ENCODE measurements around the gene EPHA3. TPM values are rescaled to one million over a fixed set of nuclear protein-coding genes. Genes with fewer than 3 reads are reported as not detected.

Gene EPHA3
- total RNA-seq, 1 donor = 10.9 TPM

DNA sequence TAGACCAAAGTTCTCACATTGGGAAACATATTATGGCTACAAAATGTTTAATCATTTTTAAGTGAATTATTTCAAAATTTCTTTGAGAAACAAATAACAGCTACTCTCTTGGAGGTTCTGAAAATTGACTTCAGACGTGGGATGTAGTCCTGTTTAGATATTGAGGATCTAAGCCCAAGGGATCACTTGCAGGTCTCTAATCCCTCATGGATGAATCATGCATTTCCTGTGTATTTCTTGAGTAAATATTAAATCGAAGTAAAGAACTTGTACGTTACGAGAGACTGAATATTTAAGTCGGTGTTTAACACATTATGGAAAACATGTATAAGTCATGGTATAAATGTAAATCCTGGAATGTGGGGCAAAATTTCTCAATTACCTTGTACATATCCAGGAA lies 119.8 kb downstream of the EPHA3 start:
- Histone ChIP-seq H3K27ac (ENCODE audit: low read depth, low read length) (no peak overlapping the region), H4K20me1 (ENCODE audit: insufficient read depth, low read length) (no peaks in the 10 kb centered on the region), H2AFZ (ENCODE audit: low read length) (no peak overlapping the region), H3K4me1 (ENCODE audit: insufficient read depth, low read length) (peaks cover 12% of the 10 kb centered on the region), H3K4me3 (ENCODE audit: insufficient read depth, low read length) (no peak overlapping the region), H3K4me2 (ENCODE audit: insufficient read depth, low read length) (peak overlapping the region; percentile 18), H3K27me3 (ENCODE audit: insufficient read depth, low read length) (no peaks in the 10 kb centered on the region), H3K79me2 (ENCODE audit: insufficient read depth, low read length) (no peaks in the 10 kb centered on the region), H3K9me3 (ENCODE audit: low read depth, low read length) (no peaks in the 10 kb centered on the region), H3K36me3 (ENCODE audit: insufficient read depth, low read length) (no peaks in the 10 kb centered on the region)
- DNase-seq (ENCODE audit: insufficient read length, low spot score, missing footprints) = no peak
- TF ChIP-seq, protein P1, sequence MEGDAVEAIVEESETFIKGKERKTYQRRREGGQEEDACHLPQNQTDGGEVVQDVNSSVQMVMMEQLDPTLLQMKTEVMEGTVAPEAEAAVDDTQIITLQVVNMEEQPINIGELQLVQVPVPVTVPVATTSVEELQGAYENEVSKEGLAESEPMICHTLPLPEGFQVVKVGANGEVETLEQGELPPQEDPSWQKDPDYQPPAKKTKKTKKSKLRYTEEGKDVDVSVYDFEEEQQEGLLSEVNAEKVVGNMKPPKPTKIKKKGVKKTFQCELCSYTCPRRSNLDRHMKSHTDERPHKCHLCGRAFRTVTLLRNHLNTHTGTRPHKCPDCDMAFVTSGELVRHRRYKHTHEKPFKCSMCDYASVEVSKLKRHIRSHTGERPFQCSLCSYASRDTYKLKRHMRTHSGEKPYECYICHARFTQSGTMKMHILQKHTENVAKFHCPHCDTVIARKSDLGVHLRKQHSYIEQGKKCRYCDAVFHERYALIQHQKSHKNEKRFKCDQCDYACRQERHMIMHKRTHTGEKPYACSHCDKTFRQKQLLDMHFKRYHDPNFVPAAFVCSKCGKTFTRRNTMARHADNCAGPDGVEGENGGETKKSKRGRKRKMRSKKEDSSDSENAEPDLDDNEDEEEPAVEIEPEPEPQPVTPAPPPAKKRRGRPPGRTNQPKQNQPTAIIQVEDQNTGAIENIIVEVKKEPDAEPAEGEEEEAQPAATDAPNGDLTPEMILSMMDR (IDR thresholded peaks at IDR 0.05; ENCODE audit: extremely low read depth, low read depth, low read length) = no peak

DNA sequence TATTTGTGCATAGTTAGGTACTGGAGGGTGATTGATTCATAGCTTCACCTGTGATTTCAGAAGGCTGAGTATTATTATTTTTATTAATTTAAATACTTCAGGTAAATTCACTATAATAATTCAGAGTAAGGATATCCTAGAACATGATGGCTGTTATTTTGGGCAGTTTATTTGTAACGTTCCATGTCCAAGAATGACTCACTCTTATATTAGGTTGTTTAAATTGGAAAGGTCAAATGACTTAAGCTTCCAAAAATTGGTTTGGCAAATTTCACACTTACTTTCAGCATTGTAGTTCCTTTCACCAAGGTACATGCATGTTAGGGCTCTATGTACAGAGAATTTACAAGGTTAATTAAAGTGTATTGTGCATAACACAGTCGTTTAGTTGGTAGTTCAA lies 120.2 kb downstream of the EPHA3 start:
- Histone ChIP-seq H3K79me2 (ENCODE audit: insufficient read depth, low read length) (no peaks in the 10 kb centered on the region), H4K20me1 (ENCODE audit: insufficient read depth, low read length) (no peaks in the 10 kb centered on the region), H3K4me1 (ENCODE audit: insufficient read depth, low read length) (peaks cover 12% of the 10 kb centered on the region), H3K27me3 (ENCODE audit: insufficient read depth, low read length) (no peaks in the 10 kb centered on the region), H2AFZ (ENCODE audit: low read length) (no peak overlapping the region), H3K36me3 (ENCODE audit: insufficient read depth, low read length) (no peaks in the 10 kb centered on the region), H3K9me3 (ENCODE audit: low read depth, low read length) (no peaks in the 10 kb centered on the region), H3K27ac (ENCODE audit: low read depth, low read length) (no peak overlapping the region), H3K4me3 (ENCODE audit: insufficient read depth, low read length) (no peak overlapping the region), H3K4me2 (ENCODE audit: insufficient read depth, low read length) (peak overlapping the region; percentile 18)
- DNase-seq (ENCODE audit: insufficient read length, low spot score, missing footprints) = no peak
- TF ChIP-seq, protein P1 (IDR thresholded peaks at IDR 0.05; ENCODE audit: extremely low read depth, low read depth, low read length) = no peak

DNA sequence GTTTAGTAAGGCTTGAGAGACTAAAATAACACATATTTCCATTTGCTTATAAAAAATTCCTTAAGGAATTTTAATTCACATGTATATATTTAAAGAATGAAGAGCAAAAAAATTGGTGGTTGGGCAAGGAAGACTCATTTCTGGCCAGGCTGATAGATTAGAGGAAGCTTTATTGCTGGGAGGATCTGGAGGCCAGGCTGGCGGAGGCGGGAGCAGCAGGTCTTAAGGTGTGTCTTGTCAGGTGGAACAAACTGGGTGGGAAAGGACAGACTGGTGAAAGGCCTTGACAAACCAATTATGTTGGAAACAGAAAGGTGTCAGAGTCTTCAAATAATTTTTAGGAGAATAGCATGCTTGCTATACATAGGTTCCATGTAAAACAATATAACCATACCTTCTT lies 124.7 kb downstream of the EPHA3 start:
- DNase-seq (ENCODE audit: insufficient read length, low spot score, missing footprints) = no peak
- Histone ChIP-seq H4K20me1 (ENCODE audit: insufficient read depth, low read length) (no peaks in the 10 kb centered on the region), H3K4me2 (ENCODE audit: insufficient read depth, low read length) (no peak overlapping the region), H3K9me3 (ENCODE audit: low read depth, low read length) (no peaks in the 10 kb centered on the region), H3K4me1 (ENCODE audit: insufficient read depth, low read length) (peaks cover 9% of the 10 kb centered on the region), H3K36me3 (ENCODE audit: insufficient read depth, low read length) (no peaks in the 10 kb centered on the region), H3K27me3 (ENCODE audit: insufficient read depth, low read length) (no peaks in the 10 kb centered on the region), H3K27ac (ENCODE audit: low read depth, low read length) (no peak overlapping the region), H3K4me3 (ENCODE audit: insufficient read depth, low read length) (no peak overlapping the region), H3K79me2 (ENCODE audit: insufficient read depth, low read length) (no peaks in the 10 kb centered on the region), H2AFZ (ENCODE audit: low read length) (no peak overlapping the region)
- TF ChIP-seq, protein P1 (IDR thresholded peaks at IDR 0.05; ENCODE audit: extremely low read depth, low read depth, low read length) = no peak

DNA sequence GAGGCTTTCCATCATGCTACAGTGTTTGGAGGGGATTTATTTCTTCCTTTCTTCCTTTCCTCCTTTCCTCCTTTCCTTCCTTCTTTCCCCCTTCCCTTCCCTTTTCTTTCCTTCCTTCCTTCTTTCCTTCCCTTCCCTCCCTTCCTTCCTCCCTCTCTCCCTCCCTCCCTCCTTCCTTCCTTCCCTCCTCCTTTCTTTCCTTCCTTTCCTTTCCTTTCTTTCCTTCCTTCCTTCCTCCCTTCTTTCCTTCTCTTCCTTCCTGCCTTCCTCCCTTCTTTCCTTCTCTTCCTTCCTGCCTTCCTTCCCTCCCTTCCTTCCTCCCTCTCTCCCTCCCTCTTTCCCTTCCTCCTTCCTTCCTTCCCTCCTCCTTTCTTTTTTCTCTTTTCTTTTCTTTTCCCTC lies 127.2 kb downstream of the EPHA3 start:
- H3K9me3 ChIP-seq (ENCODE audit: low read depth, low read length) = no peaks in the 10 kb centered on the region
- no peaks in the 10 kb centered on the region for H3K27me3 ChIP-seq (ENCODE audit: insufficient read depth, low read length)
- TF ChIP-seq, protein P1 (IDR thresholded peaks at IDR 0.05; ENCODE audit: extremely low read depth, low read depth, low read length) = no peak
- H3K27ac ChIP-seq (ENCODE audit: low read depth, low read length) = no peak overlapping the region
- H3K4me3 ChIP-seq (ENCODE audit: insufficient read depth, low read length) = no peak overlapping the region
- no peaks in the 10 kb centered on the region for H3K4me1 ChIP-seq (ENCODE audit: insufficient read depth, low read length)
- no peaks in the 10 kb centered on the region for H3K79me2 ChIP-seq (ENCODE audit: insufficient read depth, low read length)
- H3K36me3 ChIP-seq (ENCODE audit: insufficient read depth, low read length) = no peaks in the 10 kb centered on the region
- H4K20me1 ChIP-seq (ENCODE audit: insufficient read depth, low read length) = no peaks in the 10 kb centered on the region
- H3K4me2 ChIP-seq (ENCODE audit: insufficient read depth, low read length) = no peak overlapping the region
- DNase-seq (ENCODE audit: insufficient read length, low spot score, missing footprints) = no peak
- H2AFZ ChIP-seq (ENCODE audit: low read length) = no peak overlapping the region

All from osteoblast (primary cell).